ENCODE data around the gene FMN1.

FMN1 gene

DNA sequence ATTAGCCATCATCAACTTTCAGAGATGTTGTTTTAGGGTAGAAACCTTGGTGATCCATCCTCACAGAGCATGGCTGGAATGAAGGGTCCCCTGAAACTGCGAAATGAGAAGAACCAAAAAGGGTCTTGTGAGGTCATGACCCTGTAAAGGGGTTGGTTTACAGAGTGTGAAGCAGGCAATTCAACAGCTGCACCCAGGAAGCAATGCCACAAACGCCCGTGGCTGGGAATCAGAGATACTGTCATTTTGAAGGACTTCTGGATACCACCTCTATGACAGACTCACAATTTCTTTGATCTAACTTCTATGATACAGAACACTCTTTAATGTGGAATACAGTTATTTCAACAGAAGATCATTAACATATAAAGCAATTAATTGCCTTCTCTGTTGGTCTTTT lies 397.7 kb downstream of the FMN1 start:
- Histone ChIP-seq H3K4me1 (no peaks in the 10 kb centered on the region), H3K9me3 (no peaks in the 10 kb centered on the region), H3K27ac (no peak overlapping the region), H3K36me3 (no peaks in the 10 kb centered on the region), H3K27me3 (no peaks in the 10 kb centered on the region), H4K20me1 (no peaks in the 10 kb centered on the region), H3K4me3 (no peak overlapping the region), H3K9ac (no peak overlapping the region), H3K4me2 (no peak overlapping the region)
- TF ChIP-seq Cebpa-rat (IDR thresholded peaks at IDR 0.05), result no peak

DNA sequence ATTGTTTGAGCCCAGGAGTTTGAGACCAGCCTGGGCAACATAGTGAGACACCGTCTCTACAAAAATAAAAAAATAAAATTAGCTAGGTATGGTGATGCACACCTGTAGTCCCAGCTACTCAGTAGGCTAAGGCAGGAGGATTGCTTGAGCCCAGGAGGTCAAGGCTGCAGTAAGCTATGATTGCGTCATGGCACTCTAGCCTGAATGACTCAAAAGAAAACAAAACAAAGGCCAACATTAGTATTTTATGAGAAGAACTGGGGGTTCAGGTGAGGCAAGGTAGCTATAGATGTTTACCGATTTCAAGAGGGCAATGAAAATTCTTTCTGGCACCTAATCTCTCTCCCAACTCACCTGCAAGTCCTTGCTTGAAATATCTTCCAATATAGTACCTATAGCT lies 399.5 kb downstream of the FMN1 start:
- H3K4me2 ChIP-seq, result no peak overlapping the region
- no peaks in the 10 kb centered on the region for H4K20me1 ChIP-seq
- TF ChIP-seq Cebpa-rat (IDR thresholded peaks at IDR 0.05), result peak; percentile 21; the same call in 1 of the 2 replicates
- no peaks in the 10 kb centered on the region for H3K9me3 ChIP-seq
- no peak overlapping the region for H3K4me3 ChIP-seq
- H3K27ac ChIP-seq, result no peak overlapping the region
- H3K4me1 ChIP-seq, result no peaks in the 10 kb centered on the region
- no peaks in the 10 kb centered on the region for H3K36me3 ChIP-seq
- H3K9ac ChIP-seq, result no peak overlapping the region
- no peaks in the 10 kb centered on the region for H3K27me3 ChIP-seq

DNA sequence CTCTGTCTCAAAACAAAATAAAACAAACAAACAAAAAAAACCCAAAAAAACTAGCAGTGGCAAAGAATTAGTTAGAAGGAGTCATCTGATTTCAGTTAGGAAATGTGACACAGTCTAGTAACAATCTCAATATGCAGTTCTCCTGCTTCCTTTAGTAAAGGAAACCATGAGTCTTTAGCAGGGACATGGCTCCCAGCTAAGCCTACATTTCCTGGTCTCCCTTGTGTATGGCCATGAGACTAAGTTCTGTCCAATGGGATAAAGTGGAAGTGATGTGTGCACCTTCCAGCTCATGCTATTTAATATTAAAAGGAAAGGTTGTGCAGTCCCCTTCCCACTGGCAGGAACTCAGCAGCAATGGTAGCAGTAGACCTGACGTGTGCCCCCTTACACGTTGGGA lies 402.1 kb downstream of the FMN1 start:
- Histone ChIP-seq H3K4me3 (no peak overlapping the region), H3K9ac (no peak overlapping the region), H3K36me3 (no peaks in the 10 kb centered on the region), H3K4me2 (no peak overlapping the region), H3K4me1 (no peaks in the 10 kb centered on the region), H3K9me3 (no peaks in the 10 kb centered on the region), H4K20me1 (no peaks in the 10 kb centered on the region), H3K27ac (no peak overlapping the region), H3K27me3 (no peaks in the 10 kb centered on the region)
- no peak for TF ChIP-seq Cebpa-rat (IDR thresholded peaks at IDR 0.05)

DNA sequence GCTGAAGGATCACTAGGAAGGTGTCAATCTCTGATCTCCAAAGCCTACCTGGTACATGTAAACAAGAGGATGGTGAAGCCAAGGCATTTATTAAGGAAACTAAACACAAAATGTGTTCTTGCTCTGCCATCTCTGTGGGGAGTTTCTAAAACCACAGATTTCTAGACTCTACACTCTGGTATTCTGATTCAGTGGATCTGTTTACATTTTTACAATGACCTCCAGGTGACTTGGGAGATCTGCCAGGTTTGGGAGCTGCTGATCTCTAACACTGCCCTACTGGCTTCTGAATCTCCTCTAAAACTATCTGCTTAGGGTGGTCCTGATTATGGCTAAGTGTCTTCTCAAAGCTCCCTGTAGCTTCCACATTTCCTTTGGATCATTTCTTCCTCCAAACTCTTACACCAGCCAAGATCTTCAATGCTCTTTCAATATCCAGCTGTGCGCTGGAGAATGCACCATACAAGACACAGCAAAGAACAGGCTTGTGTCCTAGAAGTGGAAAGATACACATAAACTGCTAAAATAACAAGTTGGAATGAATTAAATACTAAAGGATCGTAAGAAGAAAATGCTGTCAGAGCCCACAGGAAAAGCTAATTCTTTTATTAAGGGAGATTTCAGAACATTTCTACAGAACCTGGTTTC lies 404.0 kb downstream of the FMN1 start:
- Histone ChIP-seq H3K27me3 (no peaks in the 10 kb centered on the region), H3K4me1 (no peaks in the 10 kb centered on the region), H3K9ac (no peak overlapping the region), H3K4me3 (no peak overlapping the region), H3K9me3 (no peaks in the 10 kb centered on the region), H3K36me3 (no peaks in the 10 kb centered on the region), H4K20me1 (no peaks in the 10 kb centered on the region), H3K27ac (no peak overlapping the region), H3K4me2 (no peak overlapping the region)
- TF ChIP-seq Cebpa-rat (IDR thresholded peaks at IDR 0.05), result no peak

DNA sequence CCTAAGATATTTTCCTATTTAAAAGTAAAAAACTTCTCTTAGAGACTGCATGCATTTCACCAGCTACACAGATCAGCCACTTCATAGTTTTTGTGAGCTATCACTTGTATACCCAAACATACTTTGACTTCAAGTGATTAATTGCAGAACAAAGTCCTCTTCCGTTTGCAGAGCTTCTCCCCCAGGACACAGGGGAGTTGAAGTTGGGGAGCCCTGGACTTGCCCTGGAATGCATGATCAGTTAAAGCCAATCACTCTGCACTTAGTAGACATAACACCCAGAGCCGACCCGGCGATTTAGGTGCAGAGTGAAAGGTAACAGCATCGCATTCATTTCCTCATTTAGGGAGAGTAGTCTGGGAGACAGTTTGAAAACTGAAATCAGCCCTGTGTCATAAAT lies 406.6 kb downstream of the FMN1 start:
- Histone ChIP-seq H3K27ac (no peak overlapping the region), H3K9me3 (no peaks in the 10 kb centered on the region), H3K4me2 (no peak overlapping the region), H3K4me1 (peaks cover 4% of the 10 kb centered on the region; the same call in 1 of the 2 replicates), H3K9ac (no peak overlapping the region), H4K20me1 (no peaks in the 10 kb centered on the region), H3K27me3 (no peaks in the 10 kb centered on the region), H3K36me3 (no peaks in the 10 kb centered on the region), H3K4me3 (no peak overlapping the region)
- TF ChIP-seq Cebpa-rat (IDR thresholded peaks at IDR 0.05), result no peak

DNA sequence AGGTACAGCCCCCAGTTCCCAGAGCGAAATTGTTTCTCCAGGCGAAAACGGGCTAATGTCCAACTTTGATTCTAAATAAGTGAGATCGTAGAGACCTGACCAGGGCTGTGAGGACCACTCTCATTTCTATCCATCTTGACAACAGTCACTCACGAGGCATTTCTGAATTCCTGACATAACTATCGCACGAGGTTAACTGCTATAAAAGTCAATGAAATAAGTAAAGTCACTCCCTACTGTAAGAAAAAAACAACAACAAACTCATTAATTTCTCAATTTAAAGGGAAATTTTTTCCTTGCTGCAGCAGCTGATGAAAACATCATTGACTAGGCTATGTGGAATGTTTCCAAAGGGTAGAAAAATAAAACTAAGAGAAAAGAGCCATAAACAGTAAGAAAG lies 407.6 kb downstream of the FMN1 start:
- H3K27ac ChIP-seq, result no peak overlapping the region
- H3K36me3 ChIP-seq, result no peaks in the 10 kb centered on the region
- H3K9ac ChIP-seq, result no peak overlapping the region
- no peaks in the 10 kb centered on the region for H3K27me3 ChIP-seq
- H3K4me3 ChIP-seq, result no peak overlapping the region
- no peaks in the 10 kb centered on the region for H4K20me1 ChIP-seq
- peaks cover 4% of the 10 kb centered on the region; the same call in 1 of the 2 replicates for H3K4me1 ChIP-seq
- no peaks in the 10 kb centered on the region for H3K9me3 ChIP-seq
- no peak for TF ChIP-seq Cebpa-rat (IDR thresholded peaks at IDR 0.05)
- H3K4me2 ChIP-seq, result no peak overlapping the region

DNA sequence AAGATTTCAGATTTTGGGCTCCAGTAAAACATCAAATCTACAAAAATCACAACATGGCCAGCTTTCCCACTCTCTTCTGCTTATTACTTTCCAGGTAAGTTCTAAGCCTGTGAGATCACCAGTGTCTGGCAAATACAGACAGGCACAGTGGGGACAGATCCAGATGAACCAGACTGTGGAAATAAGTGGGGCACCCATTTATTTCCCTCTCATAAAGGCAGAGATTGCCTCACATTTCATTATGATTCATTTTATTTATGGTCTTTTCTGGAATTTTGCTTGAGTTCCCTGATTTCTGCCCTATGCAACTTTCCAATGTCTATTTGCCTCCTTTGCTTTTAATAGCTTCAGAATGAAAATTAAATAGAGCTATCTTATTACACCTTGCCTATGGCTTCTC lies 409.9 kb downstream of the FMN1 start:
- H3K9ac ChIP-seq, result no peak overlapping the region
- H3K36me3 ChIP-seq, result no peaks in the 10 kb centered on the region
- no peak overlapping the region for H3K4me2 ChIP-seq
- H3K27me3 ChIP-seq, result no peaks in the 10 kb centered on the region
- no peaks in the 10 kb centered on the region for H3K9me3 ChIP-seq
- H3K4me3 ChIP-seq, result no peak overlapping the region
- no peak overlapping the region for H3K27ac ChIP-seq
- H3K4me1 ChIP-seq, result peaks cover 4% of the 10 kb centered on the region; the same call in 1 of the 2 replicates
- no peak for TF ChIP-seq Cebpa-rat (IDR thresholded peaks at IDR 0.05)
- no peaks in the 10 kb centered on the region for H4K20me1 ChIP-seq

DNA sequence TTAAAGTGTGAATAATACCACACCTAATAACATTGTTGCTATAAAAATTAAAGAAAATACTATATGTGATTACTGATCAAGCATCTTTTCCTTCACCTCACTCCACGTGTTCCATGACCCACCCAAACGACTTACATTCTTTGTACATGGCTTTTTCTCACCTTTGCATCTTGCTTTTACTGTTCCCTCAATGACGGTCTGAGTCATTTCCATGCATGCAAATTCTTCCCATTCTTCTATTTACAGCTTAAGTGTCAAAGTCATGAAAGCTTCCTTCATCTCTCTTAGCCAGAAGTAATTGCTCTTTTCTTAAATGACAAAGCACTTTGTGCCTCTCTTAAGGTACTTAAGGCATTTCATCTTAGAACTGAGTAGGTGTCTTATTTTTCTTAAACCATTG lies 412.7 kb downstream of the FMN1 start:
- Histone ChIP-seq H3K9ac (no peak overlapping the region), H3K4me1 (peaks cover 4% of the 10 kb centered on the region; the same call in 1 of the 2 replicates), H3K27ac (no peak overlapping the region), H4K20me1 (no peaks in the 10 kb centered on the region), H3K9me3 (peaks cover 13% of the 10 kb centered on the region), H3K4me2 (no peak overlapping the region), H3K4me3 (no peak overlapping the region), H3K27me3 (no peaks in the 10 kb centered on the region), H3K36me3 (no peaks in the 10 kb centered on the region)
- no peak for TF ChIP-seq Cebpa-rat (IDR thresholded peaks at IDR 0.05)

DNA sequence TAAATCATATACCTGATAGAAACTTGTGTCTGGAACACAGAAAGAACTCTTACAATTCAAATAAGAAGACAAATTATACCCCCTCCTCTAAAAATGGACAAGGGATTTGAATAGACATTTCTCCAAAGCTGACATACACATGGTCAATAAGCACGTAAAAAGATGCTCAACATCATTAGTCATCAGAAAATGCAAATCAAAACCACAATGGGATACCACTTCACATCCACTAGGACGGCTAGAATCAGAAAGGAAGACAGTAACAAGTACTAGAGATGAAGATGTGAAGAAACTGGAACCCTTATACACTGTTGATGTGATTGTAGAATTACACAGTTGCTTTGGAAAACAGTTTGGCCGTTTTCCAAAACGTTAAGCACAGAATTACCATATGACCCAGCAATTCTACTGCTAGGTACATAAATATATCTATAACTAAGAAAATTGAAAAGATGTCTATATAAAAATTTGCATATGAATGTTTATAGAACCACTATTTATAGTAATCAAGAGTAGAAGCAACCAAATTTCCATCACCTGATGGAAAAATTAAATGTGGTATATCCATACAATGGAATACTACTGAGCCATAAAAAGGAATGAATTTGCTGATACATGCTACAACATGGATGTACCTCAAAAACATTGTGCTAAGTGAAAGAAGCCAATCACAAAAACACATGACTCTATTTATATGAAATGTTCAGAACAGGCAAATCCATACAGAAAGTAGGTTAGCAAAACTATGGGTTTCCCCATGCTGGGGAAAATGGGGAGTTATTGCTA lies 415.9 kb downstream of the FMN1 start:
- no peaks in the 10 kb centered on the region for H3K36me3 ChIP-seq
- H3K4me3 ChIP-seq, result no peak overlapping the region
- no peak for TF ChIP-seq Cebpa-rat (IDR thresholded peaks at IDR 0.05)
- peaks cover 16% of the 10 kb centered on the region for H3K9me3 ChIP-seq
- no peaks in the 10 kb centered on the region for H3K27me3 ChIP-seq
- H3K4me1 ChIP-seq, result no peaks in the 10 kb centered on the region
- no peak overlapping the region for H3K4me2 ChIP-seq
- no peaks in the 10 kb centered on the region for H4K20me1 ChIP-seq
- H3K9ac ChIP-seq, result no peak overlapping the region
- H3K27ac ChIP-seq, result no peak overlapping the region

DNA sequence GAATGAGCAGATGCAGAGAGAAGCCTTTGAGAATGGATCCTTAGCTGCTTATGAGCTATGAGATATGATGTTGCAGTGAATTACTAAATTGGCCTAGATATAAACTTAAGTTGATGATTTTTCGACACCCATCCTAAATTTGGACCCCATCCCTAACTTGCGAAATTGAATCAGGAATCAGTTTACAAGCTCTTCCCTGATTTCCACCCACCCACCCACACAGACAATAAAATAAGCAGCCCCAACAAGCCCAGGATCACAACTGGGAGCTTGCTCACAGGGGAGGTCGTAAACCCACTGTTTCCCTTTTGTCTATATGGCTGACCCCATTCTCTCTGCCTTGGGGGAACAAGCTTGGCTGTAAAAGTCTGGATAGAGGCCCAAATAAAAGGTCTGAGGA lies 419.4 kb downstream of the FMN1 start:
- Histone ChIP-seq H3K4me3 (no peak overlapping the region), H3K9ac (no peak overlapping the region), H3K27me3 (no peaks in the 10 kb centered on the region), H3K4me2 (no peak overlapping the region), H3K9me3 (peaks cover 16% of the 10 kb centered on the region), H3K36me3 (no peaks in the 10 kb centered on the region), H4K20me1 (no peaks in the 10 kb centered on the region), H3K4me1 (no peaks in the 10 kb centered on the region), H3K27ac (no peak overlapping the region)
- no peak for TF ChIP-seq Cebpa-rat (IDR thresholded peaks at IDR 0.05)

All from BLaER1 (cell line).